Activated effector memory CD4-positive, alpha-beta T cell treated with anti-CD3 and anti-CD28 coated beads, Interleukin-2, amount 50 U/mL, for 16 hours (primary cell): Measurements from ENCODE around the gene EML4.
"Not testable (repeated sequence)": the region's sequence is repeated elsewhere in the genome, so short reads cannot be mapped to it uniquely, and the experiment has no call there.

Experiments used
- DNase-seq: peaks from one replicate; pipeline ENCODE4 v3.0.0-alpha.2; 2020

The EML4 gene

GRCh38 chr2:42315844-42316470 lies 146.8 kb downstream of the EML4 start:
- no peak for DNase-seq

- no peak for DNase-seq
These were observed 147.8 kb downstream of the EML4 start for GRCh38 chr2:42316910-42317309.

GRCh38 chr2:42317486-42317885 lies 148.3 kb downstream of the EML4 start:
- DNase-seq: no peak

GRCh38 chr2:42317945-42318344 lies 148.8 kb downstream of the EML4 start:
- DNase-seq: no peak

GRCh38 chr2:42319265-42319664 lies 150.1 kb downstream of the EML4 start:
- no peak for DNase-seq

DNA sequence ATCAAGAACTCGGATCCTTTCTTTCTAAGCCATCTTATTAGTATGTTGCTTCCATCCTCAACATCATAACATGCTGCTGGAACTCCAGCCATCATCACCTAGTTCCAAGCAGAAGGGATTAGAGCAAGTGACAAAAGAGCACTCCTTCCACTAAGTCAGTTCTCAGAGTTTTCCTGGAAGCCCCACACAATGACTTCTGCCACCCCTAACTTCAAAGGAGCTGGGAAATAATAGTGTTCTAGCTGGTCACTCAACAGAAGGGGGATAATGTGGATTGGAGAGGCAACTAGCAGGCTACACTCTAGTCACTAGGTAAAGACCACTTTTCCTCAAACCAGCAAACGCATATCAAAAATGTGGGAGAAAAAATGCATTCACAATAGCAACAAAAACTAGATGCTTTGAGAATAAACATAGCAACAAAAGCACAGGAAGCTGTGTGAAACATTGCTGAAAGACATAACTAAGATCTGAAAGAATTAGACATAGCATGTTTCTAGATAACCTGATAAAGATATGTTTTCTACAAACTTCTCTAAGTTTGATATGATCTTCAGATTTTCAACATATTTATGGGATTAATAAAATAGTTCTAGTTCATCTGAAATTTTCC lies 152.4 kb downstream of the EML4 start:
- no peak for DNase-seq

GRCh38 chr2:42324244-42324643 lies 155.1 kb downstream of the EML4 start:
- no peak for DNase-seq

DNA sequence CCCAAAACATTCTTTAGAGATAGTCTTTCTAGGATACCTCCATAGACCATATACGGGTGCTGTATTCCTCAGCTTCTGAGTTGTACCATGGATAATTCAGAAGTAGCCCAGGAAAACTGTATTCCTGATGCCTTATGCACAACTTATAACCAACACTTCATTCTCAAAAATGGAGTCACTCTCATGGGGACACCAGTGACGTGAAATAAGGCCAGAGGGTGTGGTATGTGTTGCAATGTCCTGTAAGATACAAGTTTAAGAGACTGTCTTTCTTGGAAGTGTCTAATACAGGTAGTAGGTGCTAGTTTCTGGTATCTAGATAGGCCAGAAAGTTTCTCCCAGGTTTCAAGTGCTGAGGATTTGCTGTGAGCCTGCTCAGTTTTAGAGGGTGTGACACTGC lies 155.8 kb downstream of the EML4 start:
- no peak for DNase-seq

GRCh38 chr2:42325609-42326008 lies 156.5 kb downstream of the EML4 start:
- DNase-seq: no peak

DNA sequence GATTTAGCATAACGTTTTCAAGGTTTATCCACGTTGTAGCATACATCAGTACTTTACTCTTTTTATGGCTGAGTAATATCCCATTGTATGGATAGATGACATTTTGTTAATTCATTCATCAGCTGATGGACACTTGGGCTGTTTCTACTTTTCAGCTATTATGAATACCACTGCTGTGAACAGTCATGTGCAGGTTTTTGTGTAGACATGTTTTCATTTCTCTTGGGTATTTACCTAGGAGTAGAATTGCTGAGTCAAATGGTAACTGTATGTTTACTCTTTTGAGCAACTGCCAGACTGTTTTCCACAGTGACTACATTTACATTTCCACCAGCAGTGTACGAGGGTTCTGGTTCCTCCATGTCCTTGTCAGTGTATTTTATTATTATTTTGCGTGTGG lies 158.0 kb downstream of the EML4 start:
- DNase-seq: no peak

GRCh38 chr2:42328148-42328833 lies 159.1 kb downstream of the EML4 start:
- DNase-seq: no peak

- DNase-seq: no peak
These were observed 159.8 kb downstream of the EML4 start for GRCh38 chr2:42328923-42329322.

GRCh38 chr2:42329736-42330135 lies 160.6 kb downstream of the EML4 start:
- no peak for DNase-seq

GRCh38 chr2:42331569-42332284 lies 162.6 kb downstream of the EML4 start:
- no peak for DNase-seq

DNA sequence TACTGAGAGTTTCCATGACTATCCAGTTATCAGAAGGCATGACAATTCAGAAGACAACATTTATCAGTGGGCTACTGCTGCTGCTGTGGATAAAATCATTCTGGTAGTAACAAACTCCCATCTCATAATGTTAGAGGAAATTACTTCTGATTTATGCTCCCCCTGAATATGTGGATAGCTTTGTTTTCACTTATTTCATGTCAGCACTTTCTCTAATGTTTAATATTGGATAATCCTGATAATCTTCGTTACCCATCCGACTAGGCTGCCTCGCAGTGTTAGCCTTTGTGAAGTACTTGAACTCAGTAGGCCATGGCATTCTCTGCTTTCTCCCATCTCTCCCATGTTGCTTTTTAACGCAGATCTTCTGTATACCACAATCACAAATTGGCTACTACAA lies 163.4 kb downstream of the EML4 start:
- no peak for DNase-seq

DNA sequence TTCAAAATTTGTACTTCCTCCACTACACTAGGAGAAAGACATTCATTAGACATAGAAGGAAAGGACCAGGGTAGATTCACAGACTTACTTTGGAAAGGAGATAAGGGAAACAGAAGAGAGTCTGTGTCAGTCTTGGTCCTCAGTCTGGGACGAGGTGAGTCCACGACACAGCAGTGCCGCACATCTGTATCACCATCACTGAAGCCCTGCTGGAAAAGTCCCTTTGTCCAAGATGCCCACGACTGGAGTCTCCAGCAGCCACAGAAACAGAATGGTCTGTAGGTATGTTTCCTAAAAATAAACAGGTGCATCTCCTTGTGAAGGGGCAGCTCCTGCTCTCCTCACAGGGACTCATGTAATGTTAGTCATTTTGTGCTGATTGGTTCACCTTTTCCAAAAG lies 164.4 kb downstream of the EML4 start:
- no peak for DNase-seq

- DNase-seq: no peak
These were observed 165.1 kb downstream of the EML4 start for GRCh38 chr2:42334220-42334619.

DNA sequence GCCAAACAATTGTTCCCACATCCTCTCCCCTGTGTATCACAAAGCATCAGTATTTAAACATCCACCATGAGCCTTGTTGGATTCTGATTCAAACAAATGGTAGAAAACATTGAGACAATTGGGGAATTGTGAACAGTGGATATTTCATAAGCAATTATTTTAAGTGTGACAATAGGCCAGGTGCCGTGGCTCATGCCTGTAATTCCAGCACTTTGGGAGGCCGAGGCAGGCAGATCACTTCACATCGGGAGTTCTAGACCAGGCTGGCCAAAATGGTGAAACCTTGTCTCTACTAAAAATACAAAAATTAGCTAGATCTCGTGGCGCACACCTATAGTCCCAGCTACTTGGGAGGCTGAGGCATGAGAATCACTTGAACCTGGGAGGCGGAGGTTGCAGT lies 165.7 kb downstream of the EML4 start:
- not testable (repeated sequence) for DNase-seq

DNA sequence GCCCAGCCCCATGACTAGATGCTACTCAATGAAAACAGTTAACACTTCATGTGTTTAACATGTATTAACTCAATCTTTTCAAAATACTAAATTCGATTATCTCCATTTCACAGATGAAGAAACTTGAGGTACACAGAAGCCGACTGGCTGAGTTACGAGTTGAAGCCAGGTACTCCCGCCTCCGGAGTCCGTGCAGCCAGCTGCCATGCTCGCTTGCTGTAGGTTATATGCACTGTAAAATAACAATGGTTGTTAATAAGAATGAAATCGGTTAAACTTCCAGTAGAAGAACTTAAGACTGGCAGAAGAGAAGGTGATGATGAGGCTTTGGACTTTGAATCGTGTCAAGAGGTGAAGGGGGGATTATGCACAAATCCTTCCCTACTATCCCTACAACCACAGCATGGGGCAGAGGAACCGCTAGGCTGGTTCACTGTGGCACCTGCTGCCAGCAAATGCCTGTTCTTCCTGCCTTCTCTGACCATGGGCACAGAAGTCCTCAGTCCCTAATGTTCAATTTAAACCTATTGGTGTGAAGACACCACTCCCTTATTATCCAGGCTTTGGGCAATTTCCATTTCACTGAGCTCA lies 166.5 kb downstream of the EML4 start:
- no peak for DNase-seq

- DNase-seq: no peak
These were observed 167.3 kb downstream of the EML4 start for GRCh38 chr2:42336361-42336965.

DNA sequence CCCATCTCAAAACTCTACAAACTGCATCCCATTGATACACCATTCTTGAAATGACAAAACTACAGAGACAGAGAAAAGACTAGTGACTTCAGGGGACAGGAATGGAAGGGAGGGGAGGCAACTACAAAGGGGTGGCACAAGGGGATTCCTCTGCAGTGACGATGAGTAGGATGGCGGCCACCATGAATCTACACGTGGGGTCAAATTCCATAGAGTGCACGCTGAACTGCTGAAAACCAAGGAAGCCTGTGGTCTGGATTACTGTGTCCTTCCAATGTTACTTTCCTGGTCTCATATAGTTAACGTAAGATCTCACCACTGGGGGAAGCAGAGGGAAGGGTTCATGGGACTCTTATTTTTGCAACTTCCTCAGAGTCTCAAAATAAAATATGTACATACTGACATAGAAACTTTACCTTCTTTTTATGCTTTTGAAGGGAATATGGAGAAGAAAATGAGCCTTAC lies 168.2 kb downstream of the EML4 start:
- DNase-seq: no peak

GRCh38 chr2:42337846-42338566 lies 168.9 kb downstream of the EML4 start:
- DNase-seq: no peak
